ENCODE data around the gene NDUFB1.

Gene NDUFB1

DNA sequence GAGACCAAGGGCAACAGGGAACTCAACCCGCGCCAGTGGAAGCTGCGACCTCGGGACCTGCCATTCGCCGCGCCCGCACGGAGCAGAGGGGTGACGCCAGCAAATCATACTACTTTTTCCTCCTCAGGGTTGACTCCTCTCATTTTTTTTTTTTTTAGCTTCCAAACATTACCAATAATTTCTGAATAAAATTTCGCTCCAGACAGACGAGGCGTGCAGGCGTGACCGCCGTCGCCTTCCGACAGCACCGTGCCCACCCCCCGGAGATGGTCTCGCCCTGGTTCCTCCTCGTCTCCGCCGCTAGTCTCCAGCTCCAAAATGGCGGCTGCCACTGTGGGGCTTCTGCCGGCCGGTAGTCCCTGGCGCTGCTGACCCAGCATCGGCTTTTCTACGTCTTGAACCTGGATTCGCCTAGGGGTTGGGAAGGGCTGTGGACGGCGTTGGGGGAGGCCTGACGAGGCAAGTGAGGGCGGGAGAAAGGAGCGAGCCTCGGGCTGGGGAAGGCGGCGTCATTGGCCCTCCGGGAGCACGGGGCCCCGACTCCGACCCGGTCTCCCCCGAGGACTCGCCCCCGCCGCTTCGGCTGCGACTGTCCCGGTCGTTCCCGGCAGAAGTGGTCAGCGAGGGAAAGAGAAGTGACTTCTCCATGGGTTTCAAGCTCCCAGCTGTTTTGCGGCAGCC lies at the start of gene NDUFB1, which contains the start of gene CPSF2:
Gene NDUFB1, minus strand, starts transcription at position 37 of the 681 bp plus-strand sequence. CDS start 4,069 bp downstream, outside the sequence.
Gene CPSF2, plus strand, starts transcription at position 300 of the 681 bp plus-strand sequence. CDS start 9,016 bp downstream, outside the sequence.
- peak; percentile 78 for DNase-seq (ENCODE audit: low read depth)

DNA sequence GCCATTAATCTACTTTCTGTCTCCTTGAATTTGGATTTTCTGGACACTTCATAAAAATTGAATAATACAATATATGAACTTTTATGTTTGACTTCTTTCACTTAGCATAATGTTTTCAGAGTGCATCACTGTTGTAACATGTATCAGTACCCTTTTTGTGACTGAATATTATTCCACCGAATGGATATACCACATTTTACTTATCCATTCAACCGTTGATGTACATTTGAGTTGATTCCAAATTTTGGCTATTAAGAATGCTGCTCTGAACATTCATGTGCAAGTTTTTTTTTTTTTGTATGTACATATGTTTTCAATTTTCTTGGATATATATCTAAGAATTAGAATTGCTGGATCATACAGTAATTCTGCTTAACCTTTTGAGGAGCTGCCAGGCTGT lies 43.5 kb upstream of the NDUFB1 start:
- no peak for DNase-seq (ENCODE audit: low read depth)

DNA sequence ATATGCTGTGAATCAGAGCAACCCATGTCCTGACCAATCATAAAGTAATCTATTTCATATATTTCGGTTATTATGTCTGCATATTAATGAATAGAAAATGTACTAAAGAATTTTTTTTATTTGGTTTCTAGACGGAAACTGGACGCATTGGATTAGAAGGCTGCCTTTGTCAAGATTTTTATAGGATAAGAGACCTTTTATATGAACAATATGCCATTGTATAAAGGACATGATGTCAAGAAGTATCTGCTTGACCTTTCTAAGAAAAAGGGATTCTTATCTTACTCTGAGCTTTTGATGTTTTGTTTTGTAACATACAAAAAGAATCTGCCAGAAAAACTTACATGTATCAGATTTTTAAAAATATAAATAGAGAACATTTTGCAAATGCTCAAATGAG lies 40.0 kb upstream of the NDUFB1 start:
- DNase-seq (ENCODE audit: low read depth) = no peak

DNA sequence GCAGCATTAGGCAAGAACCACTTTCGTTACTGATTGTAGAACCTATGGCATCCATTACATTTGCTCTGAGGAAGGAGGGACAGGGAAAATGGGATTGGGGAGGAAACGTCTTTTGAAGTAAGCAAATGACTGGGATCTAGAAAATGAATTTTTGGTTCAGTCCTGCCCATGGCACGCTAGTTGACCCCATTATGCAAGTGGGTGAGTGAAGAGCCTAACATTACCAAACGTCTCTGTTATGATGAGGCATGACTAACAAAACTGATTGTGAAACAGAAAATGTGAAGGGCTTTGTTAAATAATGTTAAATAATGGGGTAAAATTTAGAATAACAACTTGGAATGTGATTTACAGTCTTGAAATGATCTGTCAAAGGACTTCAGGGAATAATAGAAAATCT lies 39.1 kb upstream of the NDUFB1 start:
- no peak for DNase-seq (ENCODE audit: low read depth)

DNA sequence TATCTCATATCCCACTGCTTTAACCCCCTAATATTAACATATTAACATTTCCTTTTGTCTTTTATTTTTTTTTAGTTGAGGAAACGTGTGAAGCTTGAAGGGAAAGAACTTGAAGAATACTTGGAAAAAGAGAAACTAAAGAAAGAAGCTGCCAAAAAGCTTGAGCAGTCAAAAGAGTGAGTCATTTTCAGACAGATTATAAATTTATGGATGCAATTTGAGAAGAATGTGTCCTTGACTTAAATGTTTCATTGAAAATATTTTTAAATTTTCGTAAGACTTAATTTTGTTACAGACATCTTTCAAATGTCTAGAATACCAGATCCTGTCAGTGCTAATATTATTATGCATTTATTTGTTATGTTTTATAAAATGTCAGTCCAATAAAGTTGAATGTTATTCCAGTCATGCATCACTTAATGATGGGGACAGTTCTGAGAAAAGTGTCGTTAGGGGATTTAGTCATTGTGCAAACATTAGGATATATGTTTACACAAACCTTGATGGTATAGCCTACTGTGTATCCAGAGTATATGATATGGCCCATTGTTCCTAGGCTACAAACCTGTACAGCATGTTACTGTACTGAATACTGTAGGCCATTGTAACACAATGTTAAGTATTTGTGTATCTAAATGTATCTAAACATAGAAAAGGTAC lies 32.9 kb upstream of the NDUFB1 start:
- no peak for DNase-seq (ENCODE audit: low read depth)

DNA sequence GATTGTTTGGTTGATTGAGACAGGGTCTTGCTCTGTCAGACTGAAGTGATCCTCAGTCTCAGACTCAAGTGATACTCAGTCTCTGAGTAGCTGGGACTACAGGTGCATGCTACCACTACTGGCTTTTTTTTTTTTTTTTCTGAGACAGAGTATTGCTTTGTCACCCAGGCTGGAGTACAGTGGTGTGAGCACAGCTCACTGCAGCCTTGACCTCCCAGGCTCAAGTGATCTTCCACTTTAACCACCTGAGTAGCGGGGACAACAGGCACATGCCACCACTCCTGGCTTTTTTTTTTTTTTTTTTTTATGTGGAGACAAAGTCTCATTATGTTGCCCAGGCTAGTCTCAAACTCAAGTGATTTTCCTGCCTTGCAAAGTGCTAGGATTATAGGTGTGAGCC lies 32.1 kb upstream of the NDUFB1 start:
- no peak for DNase-seq (ENCODE audit: low read depth)

DNA sequence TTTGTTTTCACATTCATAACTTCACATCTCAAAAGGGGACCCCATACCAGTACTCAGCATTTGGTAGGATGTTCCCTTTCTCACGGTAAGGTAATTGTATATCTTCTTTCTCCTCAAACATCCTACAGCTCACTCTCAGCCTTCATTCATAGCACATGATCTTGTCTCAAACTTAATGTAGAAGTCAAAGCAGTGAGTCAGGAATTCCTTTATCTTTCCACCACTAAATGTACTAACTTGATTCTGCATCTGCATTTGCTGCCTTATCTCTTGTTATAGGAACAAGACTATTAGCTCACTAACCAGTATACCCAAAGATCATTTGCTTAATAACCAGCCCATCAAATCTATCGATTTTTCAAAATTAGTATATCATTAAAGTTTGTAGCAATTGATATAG lies 23.2 kb upstream of the NDUFB1 start:
- DNase-seq (ENCODE audit: low read depth) = no peak

DNA sequence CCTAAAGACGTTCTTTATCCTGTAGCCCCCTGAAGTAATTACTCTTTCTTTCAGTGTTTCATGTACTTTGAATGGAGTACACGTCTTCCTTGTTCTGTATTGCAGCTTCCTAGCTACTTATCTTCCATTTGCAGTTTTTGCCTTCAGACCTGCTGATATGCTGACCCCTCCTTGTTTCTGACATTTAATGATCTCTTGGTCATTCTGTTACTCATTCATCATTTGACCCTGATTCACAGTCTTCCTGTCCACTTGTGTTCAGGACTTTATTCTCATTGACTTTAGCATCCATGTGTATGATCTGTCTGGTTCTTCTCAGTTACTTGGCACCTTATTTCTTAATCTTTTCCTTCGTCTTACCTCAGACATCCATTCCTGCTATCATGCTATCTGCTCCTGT lies 22.5 kb upstream of the NDUFB1 start:
- DNase-seq (ENCODE audit: low read depth) = no peak

DNA sequence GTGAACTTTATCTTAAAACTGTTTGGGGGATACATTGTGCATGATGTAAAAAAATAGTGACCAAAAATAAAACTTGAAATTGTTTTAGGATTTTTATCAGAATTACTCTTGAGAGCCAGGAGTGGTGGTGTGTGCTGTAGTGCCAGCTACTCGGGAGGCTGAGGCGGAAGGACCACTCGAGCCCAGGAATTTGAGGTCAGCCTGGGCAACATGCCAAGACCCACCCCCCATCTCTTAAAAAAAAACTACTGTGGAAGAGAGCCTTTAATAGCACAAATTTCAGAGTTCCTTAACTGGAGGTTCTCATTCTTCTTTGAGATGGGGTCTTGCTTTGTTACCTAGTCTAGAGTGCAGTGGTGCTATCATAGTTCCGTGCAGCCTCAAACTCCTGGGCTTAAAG lies 21.8 kb upstream of the NDUFB1 start:
- no peak for DNase-seq (ENCODE audit: low read depth)

DNA sequence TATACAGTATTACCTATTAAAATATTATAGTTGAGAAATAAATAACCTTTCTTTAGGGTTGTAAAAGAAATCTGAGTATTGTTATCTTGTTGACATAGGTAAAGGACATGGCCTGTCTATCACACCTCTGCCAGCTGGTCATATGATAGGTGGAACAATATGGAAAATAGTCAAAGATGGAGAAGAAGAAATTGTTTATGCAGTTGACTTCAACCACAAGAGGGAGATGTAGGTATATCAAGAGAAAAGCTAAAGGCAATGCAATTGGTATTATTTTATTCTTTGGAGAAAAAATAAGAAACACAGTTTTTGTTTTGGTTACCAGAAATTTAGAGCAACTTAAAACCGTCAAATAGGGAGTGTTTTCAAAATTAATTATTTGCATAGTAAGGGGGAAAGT lies 13.8 kb upstream of the NDUFB1 start:
- no peak for DNase-seq (ENCODE audit: low read depth)

DNA sequence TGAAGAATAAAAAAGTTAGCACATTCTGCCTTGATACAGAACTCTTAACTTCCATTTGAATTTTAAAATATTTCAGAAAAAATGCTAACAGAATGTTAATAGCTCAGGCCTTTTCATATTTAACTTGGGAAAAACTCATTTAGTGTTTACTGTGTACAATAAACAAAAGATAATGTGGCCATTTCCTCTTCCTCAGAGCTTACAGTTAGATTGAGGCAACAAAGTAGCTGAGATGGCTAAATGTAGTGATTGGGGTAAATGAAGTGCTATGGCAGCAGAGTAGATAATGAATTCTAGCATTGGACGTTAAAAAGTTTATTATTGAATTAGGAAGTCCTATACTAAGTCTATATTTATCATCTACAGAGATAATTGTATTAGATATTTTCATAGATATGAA lies 12.9 kb upstream of the NDUFB1 start:
- no peak for DNase-seq (ENCODE audit: low read depth)

DNA sequence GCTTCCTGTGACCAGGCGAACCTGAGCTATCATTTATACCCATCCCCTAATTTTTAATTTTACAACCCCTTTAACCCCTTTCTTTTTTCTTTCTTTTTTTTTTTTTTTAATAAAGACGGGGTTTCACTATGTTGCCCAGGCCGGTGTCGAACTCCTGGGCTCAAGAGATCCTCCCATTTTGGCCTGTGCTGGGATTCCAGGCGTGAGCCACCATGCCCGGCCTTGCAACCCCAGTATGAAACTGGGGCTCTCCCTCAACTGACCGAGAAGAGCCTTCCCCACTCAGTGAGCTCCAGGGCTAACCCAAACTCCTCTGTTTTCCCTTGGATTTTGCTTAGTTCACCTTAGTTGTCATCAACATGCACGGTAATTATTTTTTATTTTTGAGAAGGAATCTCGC lies 1.3 kb upstream of the NDUFB1 start:
- DNase-seq (ENCODE audit: low read depth) = no peak

DNA sequence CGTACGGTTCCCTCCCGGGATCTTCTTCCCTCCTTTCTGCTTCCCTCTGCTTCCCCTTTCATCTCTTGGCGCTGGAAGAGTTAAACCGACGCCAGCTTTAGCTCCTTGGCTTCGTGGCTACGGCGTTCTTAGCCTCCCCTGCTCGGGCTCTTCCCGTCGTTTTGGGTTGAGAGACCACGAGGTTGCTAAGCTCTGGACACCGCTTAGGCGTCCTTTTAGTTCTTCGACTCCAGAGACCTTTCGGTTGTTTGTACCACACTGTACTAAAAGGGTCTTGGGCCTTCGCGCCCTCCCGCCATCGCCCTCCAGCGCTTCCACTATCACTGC lies 808 bp upstream of the NDUFB1 start:
- no peak for DNase-seq (ENCODE audit: low read depth)

DNA sequence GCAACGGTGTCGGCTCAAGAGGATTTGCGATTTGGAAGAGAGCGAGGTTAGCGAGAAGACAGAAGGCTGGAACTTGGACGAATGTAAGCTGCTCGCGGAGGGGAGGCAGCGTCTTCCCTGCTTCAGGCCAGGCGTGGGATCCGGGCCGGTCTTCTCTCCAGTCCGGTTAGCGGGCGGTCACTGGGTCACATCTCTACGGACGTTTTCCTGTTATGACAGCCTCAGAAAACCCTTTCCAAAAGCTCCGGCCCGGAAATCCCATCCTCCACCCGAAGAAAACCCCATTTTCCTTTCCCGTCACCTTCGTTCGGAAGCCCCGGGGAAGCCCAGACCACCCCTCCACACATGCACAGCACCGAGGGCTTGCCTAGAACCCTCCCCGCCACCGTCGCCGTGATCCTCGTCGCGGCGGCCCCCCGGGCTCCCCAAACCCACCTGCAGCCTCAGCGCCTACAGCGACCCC lies 268 bp downstream of the NDUFB1 start:
- DNase-seq (ENCODE audit: low read depth) = no peak

DNA sequence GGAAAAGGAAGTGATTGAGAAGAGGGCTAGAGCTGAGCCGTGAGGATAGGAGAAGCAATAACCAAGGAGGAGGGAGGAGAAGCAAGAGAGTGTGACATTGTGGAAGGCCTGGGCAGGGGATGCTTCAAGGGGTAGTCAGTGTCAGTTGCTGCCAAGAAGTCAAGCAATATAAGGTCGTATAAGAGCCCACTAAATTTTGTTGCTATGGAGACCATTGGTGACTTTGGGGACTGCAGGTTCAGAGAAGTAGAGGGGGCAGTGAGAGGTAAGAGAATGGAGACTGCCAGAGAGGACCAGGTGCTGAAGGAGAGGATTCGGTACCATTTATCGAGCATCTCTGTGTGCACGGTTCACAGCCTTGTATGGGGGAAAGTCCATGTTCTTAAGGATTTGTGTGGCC lies 12.0 kb downstream of the NDUFB1 start:
- DNase-seq (ENCODE audit: low read depth) = no peak

DNA sequence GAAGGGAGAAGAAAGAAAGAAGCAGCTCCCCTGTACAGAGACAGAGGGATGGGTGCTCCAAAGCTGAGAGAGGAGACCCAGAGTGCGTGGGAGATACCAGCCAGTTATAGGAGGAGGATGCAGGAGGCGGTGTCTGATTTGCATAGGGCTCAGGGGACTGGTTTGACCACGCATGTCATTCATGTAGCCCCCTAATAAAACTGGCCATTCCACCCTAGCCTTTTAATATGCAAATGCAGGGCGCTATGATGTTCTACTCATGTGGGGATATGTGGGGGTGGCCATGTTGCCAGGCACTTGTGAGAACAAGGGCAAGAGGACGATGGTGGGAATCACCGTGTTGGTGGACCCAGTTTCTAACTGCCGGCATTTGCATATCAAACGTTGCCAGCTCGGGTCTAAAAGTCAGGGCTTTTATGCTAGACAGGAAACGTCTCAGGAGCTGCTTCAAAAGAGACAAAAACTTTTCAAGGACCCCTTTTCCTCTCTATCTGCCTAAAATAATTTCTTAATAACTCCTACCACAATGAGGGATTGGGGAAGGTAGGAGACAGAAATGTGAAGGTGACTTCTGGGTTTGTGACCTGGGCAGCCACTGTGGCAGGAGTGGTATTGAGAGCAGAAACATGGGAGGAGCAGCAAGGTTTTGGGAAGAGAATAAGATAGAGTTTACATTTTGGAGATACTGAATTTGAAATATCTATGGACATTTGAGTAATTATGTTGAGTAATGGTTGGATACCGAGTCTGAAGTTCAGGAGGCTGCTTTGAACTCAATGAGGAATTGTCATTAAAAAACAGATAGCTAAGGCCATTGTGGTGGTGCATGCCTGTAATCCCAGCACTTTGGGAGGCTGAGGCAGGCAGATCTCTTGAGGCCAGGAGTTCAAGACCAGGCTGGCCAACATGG lies 12.9 kb downstream of the NDUFB1 start:
- no peak for DNase-seq (ENCODE audit: low read depth)

DNA sequence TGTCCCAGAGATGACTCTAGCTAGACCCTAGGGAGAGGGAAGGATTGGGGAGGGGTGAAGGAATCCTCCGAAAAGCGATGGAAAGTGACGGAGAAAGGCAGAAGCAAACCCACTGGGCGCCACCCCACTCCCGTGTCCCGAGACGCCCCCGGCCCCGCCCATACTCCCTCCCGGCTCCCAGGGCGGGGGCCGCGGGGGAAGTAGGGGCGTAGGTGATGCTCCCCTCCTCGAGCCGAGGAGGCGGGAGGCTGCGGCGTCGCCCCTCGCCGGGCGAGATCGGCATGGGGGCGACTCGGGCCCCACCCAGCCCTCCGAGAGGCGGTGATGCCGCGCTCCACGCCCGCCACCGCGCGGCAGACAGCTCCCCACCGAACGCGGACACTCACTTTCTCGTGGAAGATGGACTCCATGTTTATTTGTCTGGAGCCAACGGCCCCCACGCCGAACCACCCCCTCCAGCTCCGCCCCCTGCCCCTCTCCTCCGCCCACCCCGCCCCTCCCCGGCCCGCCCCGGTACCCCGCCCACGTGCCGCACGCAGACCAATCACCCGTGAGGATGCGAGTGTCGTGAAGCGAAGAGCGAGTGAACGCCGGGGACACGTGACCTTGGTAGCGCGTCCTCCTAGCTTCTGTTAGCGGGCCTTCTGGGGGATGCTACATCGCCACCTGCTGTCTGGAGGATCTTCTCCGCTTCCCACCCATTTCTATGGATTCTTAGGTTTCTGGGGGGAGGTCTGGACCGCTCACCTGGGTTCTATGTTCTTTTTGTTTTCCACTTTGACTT lies 15.2 kb downstream of the NDUFB1 start, which contains the start of gene ATXN3:
Gene ATXN3, minus strand, starts transcription at position 440 of the 784 bp plus-strand sequence. Its CDS starts 30 bp downstream, at position 410.
- peak; percentile 95 for DNase-seq (ENCODE audit: low read depth)

DNA sequence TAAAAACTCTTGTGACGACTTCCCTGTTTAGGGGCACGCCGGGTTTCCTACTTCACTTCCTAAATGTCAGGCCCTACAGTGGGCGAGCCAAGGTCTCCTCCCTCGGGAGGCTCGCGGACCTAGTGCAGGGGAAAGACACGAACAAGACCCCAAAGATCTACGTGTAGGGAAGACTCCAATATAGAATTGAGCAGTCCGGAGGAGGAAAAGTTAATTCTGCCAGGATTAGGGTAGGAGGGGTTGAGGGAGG lies 15.7 kb downstream of the NDUFB1 start:
- DNase-seq (ENCODE audit: low read depth) = no peak

DNA sequence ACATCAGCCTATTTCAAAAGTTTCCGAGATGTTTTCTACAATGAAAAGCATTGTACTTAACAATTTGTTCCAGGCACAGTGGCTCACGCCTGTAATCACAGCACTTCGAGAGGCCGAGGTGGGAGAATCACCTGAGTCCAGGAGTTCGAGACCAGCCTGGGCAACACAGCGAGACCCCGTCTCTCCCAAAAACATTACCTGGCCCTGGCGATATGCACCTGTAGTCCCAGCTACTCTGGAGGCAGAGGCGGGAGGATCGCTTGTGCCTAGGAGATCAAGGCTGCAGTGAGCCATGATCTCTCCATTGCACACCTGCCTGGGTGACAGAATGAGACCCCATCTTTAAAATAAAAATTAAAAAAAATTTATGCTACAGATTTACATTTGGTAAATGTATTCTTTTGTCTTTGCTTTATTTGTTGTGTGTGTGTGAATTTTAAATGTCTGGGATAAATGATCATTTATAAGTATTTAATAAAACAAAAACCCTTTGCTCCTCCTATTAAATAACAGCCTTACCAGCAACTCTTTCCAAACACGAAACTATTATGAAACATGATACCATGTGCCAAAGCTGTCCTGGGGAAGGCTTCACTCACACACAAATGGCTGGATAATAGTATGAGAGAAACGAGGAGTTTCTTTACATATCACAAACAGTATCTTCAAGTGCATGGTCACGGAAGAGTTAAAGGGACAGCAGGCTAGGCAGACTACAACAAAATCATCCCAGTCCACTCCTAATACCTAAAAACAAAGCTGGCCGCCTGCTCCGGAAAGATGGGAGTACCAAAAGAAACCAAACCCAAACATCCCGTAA lies 16.2 kb downstream of the NDUFB1 start:
- DNase-seq (ENCODE audit: low read depth) = no peak

DNA sequence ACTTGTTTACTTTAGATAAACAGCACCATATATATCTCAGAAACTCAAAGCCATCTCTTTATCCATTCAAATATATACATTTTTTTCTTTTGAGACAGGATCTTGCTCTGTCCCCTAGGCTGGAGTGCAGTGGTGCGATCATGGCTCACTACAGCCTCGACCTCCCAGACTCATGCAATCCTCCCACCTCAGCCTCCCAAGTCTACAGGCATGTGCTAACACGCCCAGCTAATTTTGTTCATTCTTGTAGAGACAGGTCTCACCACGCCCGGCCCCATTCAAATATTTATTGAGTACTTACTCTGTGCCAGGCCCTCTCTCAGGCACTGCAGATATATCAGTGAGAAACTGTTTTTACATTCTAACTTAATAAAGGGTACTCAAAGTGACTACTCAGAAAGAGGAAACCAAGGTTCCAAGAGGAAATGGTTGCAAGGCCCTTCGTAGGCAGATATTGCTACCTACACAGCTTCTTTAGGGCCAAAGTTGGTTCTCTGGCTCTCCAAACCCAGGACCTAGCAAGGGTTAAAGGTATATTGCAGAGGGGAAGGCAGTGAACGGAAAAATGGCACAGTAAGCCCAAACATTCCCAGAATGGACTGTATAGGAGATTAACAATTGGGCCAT lies 18.0 kb downstream of the NDUFB1 start:
- no peak for DNase-seq (ENCODE audit: low read depth)

DNA sequence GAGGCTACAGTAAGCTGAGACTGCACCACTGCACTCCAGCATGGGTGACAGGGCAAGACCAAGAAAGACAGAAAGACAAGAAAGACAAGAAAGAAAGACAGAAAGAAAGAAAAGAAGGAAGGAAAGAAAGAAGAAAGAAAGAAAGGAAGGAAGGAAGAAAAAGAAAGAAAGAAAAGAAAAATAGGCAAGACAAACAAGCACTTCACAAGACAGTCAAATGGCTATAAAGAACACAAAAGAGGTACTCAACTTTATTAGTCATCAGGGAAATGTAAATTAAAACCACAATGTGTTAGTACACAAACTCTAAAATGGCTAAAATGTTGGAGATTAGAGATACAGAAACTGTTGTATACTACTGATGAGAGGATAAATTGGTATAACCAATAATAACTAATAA lies 21.7 kb downstream of the NDUFB1 start:
- DNase-seq (ENCODE audit: low read depth) = no peak
